ENCODE results near the gene PTPN23. TPM values are rescaled to one million over a fixed set of nuclear protein-coding genes. Genes with fewer than 3 reads are reported as not detected.

The PTPN23 gene
- total and polyA plus RNA-seq, 9 of the 15 experiments (the other 6 are each of a cell fraction or from before 2014, with no cell fraction given), result 0.41 to 58.7 (median 7.2) TPM

DNA sequence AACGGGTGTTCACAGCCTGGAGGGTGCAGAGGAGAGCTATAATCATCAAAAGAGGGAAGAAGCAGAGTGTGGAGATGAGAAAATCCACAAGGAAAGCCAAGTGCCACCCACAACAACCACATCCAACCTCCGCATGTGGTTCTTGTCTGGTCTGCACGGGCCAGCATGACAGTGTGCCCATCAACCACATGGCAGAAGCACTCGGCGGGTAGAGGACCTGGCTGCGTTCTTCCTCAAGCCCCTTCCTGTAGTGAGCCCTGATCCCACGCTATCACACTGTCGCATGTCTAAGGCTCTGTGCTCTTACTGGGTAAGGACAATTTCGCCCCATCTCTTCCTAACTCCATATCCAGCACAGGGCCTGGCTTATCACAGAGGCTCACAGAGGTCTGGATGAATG lies 41.9 kb downstream of the PTPN23 start:
- ATAC-seq, result no peak
- BruUV-seq (replicated peaks), result TSS peak; percentile 20
- TF ChIP-seq, protein P1, sequence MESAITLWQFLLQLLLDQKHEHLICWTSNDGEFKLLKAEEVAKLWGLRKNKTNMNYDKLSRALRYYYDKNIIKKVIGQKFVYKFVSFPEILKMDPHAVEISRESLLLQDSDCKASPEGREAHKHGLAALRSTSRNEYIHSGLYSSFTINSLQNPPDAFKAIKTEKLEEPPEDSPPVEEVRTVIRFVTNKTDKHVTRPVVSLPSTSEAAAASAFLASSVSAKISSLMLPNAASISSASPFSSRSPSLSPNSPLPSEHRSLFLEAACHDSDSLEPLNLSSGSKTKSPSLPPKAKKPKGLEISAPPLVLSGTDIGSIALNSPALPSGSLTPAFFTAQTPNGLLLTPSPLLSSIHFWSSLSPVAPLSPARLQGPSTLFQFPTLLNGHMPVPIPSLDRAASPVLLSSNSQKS (CRISPR knock-in tag; IDR thresholded peaks at IDR 0.05), result no peak
- TF ChIP-seq ZC3H4 (CRISPR knock-in tag; IDR thresholded peaks at IDR 0.05; ENCODE audit: borderline replicate concordance) (peak; percentile 75; the same call in 1 of the 2 replicates), STAG1 (CRISPR knock-in tag; IDR thresholded peaks at IDR 0.05; ENCODE audit: borderline replicate concordance) (0 out of 2 replicates have a peak, but pooled peaks have one; percentile 24)
- Histone ChIP-seq H3K9me3 (replicated peaks; ENCODE audit: control insufficient read depth, insufficient read depth, low read depth, low read length) (no peaks in the 10 kb centered on the region), H3K36me3 (ENCODE audit: control insufficient read depth, insufficient read depth, low read length) (peaks cover 83% of the 10 kb centered on the region), H3K4me3 (no peak overlapping the region), H3K27ac (ENCODE audit: extremely low read depth, low read depth, low read length) (no peak overlapping the region), H3K79me2 (ENCODE audit: control insufficient read depth, insufficient read depth, low read length) (no peaks in the 10 kb centered on the region; the same call in 2 of the 3 replicates), H3K27me3 (ENCODE audit: control insufficient read depth in 2 of 2, insufficient read depth in 2 of 2, low read length in 2 of 2) (no peaks in the 10 kb centered on the region), H4K20me1 (replicated peaks; ENCODE audit: control insufficient read depth, insufficient read depth, low read length) (peaks cover 4% of the 10 kb centered on the region; the same call in 1 of the 2 replicates), H2AFZ (ENCODE audit: low read depth, low read length) (no peak overlapping the region), H3K9ac (ENCODE audit: insufficient read depth in 1 of 2, low read depth in 2 of 2, low read length in 2 of 2) (peak overlapping the region in 1 of 2 experiments; percentile 68; a peak in 1 of 4 replicates), H3K4me2 (ENCODE audit: insufficient read depth, low read length) (no peak overlapping the region), H3K9me1 (ENCODE audit: control insufficient read depth, insufficient read depth, low read length) (no peaks in the 10 kb centered on the region), H3K4me1 (replicated peaks in 1 of 2; ENCODE audit: control insufficient read depth in 2 of 2, insufficient read depth in 2 of 2, low read length in 2 of 2) (peaks cover 6 to 42% of the 10 kb centered on the region in 2 experiments; a peak in 3 of 5 replicates)
- intact Hi-C loops (cut with micrococcal nuclease), result loop anchor here (5.0 kb wide), 1 partner anchor 730 kb away; no protein-coding TSS in a partner anchor
- ChIA-PET POLR2A (interaction anchor here (0.6 kb wide), 1 partner anchor 42 kb away, joined by 4 read pairs; the partner anchor contains the start of gene PTPN23), CTCF (ENCODE audit: low intra/inter-chr PET ratio) (no interaction called here)
- no peak for FAIRE-seq
- in situ Hi-C loops (cut with MboI), result loop anchor here (5.0 kb wide), 2 partner anchors 90 to 365 kb away; partner anchors contain the start of gene ELP6
- WGBS (ENCODE audit: insufficient coverage, low coverage, missing lambda C conversion rate), result 97% methylated on average over 9 of the region's 9 CpGs
- DNase-seq (ENCODE audit: extremely low read depth in 1 of 4, low spot score in 3 of 4), result no peak
